ENCODE results near the gene GCSH.

GCSH gene

DNA sequence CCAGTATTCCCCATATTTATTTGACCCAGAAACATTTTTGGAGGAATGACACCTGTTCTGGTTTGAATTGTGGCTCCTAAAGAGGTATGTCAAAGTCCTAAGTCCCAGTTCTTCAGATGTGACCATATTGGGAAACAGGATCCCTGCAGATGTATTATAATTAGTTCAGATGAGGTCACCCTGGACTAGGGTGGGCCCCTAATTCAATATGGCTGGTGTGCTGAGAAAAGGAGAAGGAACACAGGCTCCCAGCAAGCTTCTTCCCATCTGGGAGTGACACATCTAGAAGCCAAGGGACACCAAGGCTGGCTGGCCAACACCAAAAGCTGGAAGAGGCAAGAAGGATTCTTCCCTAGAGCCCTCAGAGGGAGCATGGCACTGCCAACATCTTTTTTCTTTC, 3.8 kb upstream of the GCSH start:
- no peak for FAIRE-seq

DNA sequence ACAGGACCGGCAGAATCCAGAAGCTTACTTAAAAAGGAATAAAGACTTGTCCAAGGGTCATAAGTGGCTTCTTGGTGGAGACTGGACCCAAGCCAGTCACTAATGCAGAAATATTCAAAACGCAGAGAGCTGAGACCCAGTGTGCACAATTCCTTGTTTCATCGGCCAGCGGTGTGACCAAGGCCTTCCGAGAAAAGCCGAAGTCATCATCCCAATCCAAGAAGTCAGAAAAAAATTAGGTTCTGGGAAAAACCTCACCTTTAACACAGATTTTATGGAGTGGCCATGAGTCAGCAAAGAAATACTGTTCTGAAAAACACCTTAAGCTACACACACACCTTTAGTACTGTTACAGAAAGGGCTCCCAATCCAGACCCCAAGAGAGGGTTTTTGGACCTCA, 1.0 kb upstream of the GCSH start:
- no peak for FAIRE-seq

DNA sequence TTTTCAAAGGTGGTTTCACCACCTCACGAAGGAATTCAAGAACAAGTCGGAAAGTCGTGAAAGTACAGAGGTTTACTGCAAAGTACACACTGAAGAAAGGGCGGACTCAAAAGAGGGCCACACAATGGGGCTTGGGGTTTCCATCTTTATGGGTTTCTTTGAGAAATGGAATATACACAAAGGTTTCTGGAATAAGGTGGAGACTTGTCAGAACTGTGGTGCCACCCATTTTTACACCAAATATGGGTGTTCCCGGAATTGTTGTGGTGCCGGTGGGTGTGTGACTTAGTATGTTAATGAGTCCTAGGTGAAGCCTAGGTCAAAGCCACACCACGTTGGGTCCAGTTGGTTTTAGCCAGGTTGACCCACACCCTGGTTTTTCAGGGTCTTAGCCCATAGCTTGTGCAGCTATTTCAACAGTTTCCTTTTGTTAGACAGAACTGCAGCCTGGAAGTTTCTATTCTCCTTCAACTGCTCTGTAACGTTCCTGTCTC, 567 bp upstream of the GCSH start:
- FAIRE-seq = no peak

DNA sequence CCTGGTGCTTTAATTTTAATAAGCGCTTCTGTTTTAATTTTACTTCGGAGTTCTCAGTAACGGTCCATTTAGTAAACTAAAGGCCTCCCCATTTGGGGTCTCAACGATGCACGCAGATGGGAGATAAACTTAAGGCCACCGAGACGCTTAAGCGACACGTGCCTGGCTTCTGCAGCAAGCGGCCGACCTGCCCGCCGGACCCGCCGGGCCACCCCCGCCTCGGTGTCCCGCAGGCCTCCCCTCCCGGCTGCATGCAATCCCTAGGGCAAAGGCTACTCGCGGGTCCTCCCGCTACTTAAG, 592 bp downstream of the GCSH start:
- FAIRE-seq = no peak

DNA sequence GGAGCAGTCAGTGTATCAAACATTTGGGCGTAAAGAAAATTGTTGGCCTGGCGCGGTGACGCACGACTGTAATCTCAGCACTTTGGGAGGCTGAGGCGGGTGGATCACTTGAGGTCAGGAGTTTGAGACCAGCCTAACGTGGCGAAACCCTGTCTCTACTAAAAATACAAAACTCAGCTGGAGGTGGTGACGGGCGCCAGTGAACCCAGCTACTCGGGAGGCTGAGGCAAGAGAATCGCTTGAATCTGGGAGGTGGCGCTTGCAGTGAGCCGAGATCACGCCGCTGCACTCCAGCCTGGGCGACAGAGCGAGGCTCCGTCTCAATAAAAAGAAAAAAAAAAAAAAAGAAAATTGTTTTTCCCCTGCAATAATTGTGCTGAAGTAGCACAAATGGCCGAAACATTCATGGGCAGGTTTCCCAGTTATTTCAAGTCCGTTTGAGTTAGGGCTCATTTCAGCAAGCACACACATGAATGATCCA, 1.4 kb downstream of the GCSH start:
- no peak for FAIRE-seq

DNA sequence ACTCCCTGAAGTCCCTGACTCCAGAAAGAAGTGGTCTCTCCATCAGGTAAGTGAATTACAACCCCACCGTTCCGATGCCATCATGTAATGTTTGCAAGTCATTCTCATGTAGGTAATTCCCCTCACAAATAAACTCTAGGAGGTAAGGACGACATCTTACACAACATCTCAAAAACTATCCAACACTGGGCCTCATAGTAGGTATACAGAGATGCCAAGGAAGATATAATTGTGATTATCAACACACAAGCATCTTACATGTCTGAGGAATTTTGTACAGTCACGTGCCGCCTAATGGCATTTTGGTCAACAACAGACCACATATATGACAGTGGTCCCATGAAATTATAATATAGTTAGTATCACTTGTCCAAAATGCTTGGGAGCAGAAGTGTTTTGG, 7.4 kb downstream of the GCSH start:
- FAIRE-seq = no peak

DNA sequence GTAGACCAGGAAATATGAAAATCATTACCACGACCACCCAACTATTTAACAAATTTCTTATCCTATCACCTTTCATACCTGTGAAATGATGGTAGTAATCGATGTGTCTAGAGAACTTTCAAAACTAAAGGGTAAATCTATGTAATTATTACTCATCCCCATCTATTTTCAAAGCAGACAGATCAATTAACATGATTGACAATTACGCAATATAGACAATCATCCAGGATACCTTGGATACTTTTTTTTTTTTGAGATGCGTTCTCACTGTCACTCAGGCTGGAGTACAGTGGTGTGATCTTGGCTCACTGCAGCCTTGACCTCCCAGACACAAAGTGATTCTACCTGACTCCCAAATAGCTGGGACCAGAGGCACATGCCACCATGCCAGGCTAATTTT, 15.2 kb downstream of the GCSH start:
- FAIRE-seq = no peak

DNA sequence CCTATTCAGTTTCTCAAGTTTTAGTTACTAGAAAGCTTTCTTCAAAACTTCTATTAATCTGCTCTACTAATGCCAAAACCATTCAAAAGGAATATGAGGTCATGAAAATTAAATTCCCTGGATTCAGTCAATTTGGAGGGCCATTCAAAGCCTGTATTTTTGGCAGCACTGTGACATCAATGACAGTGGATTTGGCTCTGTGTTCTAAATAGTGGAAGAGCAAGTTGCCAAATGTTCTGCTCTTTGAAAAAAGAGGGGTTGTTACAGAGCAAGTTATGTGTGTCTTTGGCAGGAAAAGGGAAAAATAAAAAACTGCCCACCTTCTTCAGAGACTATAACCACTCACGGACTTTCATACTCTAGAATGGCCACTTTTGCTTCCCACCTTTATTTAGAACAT, 16.0 kb downstream of the GCSH start:
- no peak for FAIRE-seq

DNA sequence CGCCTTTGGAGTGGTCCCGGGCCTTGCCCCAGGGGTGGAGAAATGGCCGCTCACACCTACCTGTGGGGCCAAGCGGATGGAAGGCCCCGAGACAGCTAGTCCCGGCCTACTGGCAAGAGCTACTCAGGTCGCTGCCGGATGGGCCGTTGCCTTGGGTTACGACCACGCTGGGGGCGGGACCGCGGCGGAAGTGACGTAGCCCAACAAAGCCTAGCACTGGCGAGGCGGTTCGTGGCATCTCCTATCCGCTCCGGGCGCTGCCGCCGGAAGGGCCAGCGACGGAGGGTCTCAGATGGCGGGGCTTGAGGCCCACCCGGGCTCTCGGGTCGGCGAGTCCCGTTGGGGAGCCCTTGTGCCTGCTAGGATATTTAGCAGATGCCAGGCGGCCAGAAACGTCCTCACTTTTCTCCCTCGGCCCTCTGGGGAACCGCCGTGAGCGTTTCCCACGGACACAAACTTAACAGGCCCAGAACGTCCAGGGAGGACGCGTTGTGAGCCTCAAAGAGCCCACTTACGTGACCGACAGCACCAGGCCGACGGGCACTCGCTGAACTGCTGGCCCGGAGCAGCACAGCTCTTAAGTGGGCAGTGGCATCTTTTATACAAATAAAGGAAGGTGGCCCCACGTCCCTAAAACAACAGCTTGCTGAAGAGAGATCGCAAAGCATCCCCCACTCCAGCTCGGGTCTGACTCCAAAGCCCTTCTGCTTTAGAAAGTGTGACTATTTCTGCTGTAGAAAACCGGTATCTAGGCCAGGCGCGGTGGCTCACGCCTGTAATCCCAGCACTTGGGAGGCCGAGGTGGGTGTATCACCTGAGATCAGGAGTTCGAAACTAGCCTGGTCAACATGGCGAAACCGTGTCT, 18.9 kb downstream of the GCSH start, which contains the start of gene C16orf46:
TSS of gene C16orf46 (minus strand) at position 163 of the 865 bp plus-strand sequence. CDS start 13,283 bp downstream, outside the sequence.
- FAIRE-seq = peak; percentile 62

DNA sequence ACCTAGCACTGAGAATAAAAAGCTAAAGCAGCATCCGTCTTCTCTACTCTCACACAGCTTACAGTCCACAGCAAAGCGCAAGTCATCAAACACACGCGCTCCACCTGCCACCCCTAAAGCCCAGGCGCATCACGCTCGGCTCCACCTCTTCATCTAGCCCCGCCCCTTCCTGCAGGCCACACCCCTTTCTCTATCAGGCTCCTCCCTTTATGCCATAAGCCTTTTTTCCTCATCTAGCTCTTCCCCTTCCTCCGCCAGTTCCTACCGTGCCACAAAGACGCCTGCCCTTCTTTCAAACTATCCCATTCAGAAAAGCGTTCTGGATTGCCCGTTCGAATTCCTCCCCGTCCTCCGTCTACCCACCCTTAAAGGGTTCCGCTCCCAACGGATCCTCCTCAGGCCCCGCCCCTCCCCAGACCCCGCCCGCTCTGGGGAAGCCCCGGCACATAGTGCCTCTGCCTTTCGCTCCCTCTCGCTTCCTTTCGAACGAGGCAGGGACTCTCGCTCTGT, 19.6 kb downstream of the GCSH start:
- peak; percentile 91 for FAIRE-seq

DNA sequence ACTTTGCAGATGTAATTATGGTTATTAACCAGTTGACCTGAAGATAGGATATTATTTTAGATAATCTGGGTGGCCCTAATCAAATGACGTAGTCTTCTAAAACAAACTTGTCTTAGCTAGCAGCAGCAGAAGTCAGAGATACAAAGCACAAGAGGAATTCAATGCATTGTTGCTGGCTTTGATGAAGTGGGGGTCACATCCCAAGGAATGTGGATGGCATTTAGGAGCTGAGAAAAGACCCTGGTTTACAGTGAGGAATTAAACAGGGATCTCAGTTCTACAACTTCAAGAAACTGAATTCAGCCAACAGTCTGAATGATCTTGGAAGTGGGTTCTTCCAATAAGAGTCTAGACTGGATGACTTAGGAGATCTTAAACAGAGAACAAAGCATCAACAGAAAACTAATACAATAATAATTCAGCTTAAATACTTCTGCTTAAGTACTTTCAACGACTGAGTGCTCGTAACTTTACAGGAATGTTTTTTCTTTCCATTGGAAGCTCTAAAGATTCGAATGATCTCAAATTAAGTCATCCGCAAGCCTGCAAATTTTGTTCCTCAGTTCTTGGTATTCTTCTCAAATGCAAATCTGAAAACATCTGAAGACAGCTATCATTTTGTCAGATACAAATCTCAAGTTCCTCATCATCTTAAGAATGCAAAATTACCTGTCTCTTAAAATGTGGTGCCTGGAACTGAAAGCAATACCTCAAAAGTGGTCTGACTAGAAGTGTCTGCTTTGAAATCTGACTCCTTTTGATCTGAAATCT, 22.4 kb downstream of the GCSH start:
- FAIRE-seq = no peak

DNA sequence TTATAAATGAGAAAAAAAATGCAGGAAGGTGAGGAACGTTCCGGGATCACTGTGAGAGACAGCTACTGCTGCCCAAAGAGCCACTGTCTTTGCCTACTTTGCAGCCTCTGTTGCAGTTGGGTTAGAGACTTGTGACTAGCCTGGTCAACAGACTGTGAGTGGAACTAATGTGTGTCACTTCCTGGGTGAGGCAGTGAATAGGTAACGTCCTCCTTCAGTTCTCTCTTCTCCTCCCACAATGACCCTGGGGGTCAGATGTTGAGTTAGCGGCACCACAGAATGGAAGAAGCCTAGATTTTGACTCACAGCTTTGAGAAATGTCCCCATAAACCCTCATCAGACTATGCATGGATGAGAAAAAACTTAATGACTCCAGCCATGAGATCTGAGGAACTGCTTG, 24.4 kb downstream of the GCSH start:
- no peak for FAIRE-seq

DNA sequence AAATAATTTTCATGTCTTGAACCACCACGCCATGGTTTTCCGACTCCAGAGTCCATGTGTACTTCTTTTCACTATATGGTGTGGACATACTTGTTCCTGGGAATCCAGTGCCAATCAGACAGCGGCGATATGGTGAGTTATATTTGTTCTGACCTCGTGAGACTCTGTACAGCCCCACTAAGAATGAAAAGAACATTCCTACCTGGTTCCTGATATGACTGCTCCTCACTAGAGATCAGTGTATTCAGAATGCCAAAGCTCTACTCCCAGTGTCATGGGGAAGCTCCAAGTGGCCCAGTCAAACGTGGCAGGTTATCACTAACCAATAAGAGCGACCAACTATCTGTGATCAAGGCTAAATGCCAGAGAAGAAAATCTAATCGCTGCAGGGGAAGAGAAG, 25.2 kb downstream of the GCSH start:
- FAIRE-seq = no peak

DNA sequence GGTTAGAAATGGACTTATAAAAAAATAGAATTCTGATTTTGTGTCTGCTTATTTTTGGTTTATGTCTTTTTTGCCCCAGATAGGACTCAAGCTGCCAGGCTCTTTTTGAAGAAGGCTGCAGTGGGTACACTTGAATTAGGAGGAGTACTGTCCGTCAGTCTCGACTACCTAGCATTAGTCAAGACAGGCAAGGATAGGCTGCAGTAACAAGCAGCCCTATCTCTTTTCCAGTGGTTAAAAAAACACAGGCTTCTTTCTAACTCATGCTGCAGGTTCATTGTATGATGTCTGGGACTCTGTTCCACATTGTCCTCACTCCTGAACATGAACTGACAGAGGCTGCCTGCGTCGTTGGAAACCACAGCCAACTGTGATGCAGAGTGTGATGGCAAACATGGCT, 27.1 kb downstream of the GCSH start:
- FAIRE-seq = no peak

DNA sequence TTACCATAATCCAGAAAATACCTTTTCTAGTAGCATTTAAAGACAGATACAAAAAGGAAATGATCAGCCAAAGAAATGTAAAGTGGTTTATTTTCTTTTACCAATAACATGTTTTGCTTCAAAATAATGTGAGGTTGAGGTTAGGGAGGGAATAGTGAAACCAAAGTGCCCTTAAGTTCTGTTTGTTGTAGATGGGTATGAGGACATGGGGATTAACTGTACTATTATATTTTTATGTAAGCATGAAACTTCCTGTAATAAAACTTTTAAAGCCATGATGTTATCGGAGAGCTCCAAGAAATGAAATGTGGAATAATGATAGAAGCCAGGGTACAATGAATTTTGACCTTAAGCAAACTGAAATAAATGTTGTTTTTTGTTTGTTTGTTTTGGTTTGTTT, 29.0 kb downstream of the GCSH start:
- no peak for FAIRE-seq

DNA sequence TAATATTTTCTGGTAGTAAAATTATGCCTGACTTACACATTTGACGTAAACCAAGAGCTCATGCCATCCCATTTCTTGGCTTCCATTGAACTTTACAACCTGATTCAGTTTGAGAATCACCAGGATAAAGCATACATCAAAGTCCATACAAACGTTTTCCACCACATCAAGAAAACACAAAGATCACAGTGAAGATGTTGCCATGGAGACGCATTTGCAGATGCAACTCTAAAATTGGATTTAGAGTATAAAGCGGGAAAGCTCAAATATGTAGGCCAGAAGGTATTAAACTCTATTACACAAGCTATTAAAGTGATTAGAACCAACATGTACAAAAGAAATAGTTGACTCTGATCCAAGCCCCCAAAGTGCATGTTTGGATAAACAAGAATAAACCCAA, 29.5 kb downstream of the GCSH start:
- no peak for FAIRE-seq

DNA sequence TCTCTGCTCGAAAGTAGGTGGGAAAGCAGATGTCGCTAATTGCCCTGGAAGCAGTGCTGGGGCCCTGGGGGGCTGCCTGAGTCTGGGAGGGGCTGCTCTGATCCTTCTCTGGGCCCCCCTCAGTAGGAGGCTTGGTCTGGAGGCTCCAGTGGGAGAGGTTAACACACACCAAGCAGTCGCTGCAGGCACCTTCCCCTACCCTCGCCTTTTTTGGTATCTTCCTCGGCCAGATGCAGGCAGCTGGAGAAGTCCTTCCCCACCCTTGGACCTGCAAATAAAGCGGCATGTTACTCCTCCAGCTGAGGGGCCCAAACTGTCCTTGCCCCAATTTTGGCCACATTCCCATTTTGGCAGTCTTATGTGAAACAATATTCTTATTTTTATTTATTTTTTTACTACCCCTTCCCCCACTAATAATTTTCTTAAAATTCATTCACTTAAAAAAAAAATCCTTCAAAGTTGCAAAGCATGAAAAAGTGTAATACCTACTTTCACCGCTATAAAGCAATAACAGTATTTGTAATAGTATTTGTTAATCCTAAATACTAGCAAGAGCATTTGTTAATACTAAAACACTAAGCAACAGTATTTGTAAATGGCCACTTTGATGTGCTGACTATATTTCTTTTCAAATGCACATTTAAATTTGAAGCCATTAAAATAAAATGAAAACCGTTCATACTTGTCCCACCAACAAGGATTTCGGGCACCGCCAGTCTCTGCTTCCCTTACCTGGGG, 34.2 kb downstream of the GCSH start:
- FAIRE-seq = no peak

DNA sequence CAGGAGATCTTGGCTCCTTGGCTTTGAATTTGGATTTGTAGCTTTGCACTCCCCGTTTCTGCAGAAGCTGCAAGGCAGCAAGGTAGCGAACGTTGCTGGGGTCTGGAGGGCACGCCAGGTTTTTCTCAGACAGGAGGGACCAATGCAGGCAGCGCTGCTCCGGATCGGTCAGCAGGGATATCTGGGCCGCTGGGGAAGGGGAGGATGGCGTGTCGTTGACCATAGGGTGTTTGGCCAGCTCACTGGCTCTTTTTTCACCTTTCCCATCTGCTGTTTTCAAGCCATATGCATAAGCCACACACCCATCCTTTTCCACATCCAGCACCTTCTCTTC, 34.9 kb downstream of the GCSH start:
- FAIRE-seq = no peak

DNA sequence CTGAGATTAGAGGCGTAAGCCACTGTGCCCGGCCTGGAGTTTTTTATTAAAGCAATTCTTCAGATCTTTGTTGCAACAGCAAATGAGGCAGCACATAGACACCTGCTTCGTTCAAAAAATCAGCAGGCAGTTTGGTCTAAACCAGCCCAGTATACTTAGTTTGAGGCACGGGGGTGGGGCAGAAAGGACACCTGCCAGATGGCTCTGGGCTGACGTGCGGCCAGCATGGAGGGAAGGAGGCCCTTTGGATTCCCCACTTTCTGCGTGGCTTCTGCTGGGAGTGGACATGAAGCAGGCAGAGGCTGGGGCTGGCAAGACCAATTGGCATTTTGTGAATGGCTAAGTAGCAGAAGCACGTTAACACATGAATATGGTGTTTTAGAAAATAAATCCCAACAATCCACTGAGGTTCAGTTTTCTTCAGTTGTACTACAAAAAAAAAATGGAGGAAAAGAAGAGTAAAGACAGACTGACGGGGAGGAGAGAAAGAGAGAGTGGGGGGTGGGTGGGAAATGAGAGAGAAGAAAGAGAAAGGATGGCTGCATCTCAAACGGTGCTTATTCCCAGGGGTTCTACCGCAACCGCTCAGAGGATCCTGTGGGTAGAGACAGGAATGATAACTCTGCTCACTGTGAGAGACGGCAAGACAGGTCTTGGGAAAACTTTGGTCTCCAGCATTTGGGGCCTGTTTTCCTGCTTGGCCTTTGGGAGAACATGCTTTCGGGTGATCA, 35.5 kb downstream of the GCSH start:
- no peak for FAIRE-seq

DNA sequence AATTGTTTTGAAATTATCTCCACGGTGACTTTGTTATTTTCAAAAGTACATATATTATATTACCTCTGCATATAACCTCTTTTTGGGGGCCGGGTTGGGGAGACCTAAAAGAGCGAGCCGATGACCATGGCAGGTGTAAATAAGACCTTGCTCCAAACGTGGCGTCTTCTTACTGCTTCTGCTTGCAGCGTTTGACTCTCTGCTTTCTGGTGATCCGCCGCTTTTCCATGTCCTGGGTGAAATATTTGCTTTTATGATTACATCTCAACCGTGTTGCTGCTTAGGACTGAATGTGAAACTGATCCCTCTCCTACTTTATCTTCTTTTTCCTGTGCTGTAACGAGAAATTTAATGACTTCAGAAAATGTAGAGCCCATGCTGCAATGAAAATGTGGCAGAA, 42.4 kb downstream of the GCSH start:
- FAIRE-seq = no peak

DNA sequence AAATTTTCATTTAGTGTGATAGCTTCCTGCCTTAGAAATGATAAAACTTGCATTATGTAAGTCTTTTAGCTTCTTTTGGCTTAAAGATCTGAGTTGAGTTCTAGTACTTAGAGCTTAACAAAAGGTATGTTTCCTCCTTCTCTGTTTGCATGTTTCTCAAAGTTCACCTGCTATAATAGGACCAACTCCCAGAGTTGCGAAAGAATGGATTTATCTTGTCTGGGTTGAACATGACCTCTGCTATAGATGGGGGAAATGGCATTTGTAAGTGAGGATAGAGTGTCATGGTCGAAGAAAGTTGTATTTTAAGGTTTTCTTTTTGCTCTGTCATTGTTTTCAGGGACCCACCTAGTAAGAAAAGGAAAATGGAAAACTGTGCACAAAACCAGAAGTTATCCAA, 53.4 kb downstream of the GCSH start:
- no peak for FAIRE-seq

DNA sequence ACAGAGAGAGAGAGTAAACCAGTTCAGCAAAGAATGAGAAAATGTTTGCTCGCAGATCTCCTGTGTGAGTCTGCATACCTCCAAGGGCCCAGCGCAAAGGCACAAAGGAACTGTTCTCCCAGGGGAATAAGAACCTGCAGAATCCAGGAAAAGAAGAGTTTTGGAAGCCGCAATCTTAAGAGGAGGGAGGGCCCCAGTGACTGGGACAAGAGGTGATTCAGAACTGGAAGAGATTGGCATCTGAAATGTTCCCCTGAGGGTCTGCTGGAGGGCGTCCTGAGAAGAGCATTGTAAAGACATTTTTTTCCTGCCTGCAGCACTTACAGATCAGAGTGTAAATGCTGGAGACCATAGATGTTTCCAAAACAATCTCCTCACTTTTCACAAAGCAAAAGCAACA, 54.5 kb downstream of the GCSH start:
- FAIRE-seq = no peak

DNA sequence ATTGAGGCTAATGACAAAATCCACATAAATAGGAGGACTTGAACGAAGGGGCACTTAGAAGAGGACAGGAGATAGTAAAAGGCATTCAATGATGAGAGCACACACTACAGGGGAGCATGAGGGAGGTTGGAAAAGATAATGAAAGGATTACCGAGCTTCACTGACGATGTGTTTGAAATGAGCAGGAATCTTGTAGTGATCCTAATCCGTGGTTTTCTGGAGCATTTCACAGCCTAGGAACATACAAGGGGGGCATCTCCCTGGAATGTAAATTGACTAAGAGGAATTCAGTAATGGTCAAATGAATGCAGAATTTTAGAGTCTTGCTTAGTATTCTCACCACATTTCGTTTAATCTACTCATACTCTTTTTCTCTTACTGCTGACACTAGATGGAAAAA, 55.4 kb downstream of the GCSH start:
- no peak for FAIRE-seq
